RWPE1 (cell line): ENCODE data around the gene BTD.

ENCODE experiments used
- CTCF ChIA-PET: fragments of 350-600 bp; sonication (Branson Sonifier 250); formaldehyde crosslinking; extraction: SDS; loops from one replicate; lab custom pipeline; 2021; lab: Yijun Ruan, JAX
- POLR2A ChIA-PET: fragments of 400-600 bp; formaldehyde crosslinking; extraction: SDS; loops from one replicate; lab custom pipeline; 2020; ENCODE audit warnings: antibody characterized with exemption; ENCODE audit not compliant: low non-redundant PET; lab: Yijun Ruan, JAX
- DNase-seq: peaks from one replicate; pipeline ENCODE4 v3.0.0; 2012; ENCODE audit warnings: low spot score
- H3K27ac ChIP-seq: fragments of 450-650 bp; 2 replicates; pipeline ENCODE4 v1.5.1; 2017
- TF ChIP-seq, protein P1 (sequence below): fragments of 450-650 bp; conservative IDR thresholded peaks from 2 replicates; pipeline ENCODE4 v1.5.1; 2017; ENCODE audit warnings: low read depth, mild to moderate bottlenecking

BTD gene

DNA sequence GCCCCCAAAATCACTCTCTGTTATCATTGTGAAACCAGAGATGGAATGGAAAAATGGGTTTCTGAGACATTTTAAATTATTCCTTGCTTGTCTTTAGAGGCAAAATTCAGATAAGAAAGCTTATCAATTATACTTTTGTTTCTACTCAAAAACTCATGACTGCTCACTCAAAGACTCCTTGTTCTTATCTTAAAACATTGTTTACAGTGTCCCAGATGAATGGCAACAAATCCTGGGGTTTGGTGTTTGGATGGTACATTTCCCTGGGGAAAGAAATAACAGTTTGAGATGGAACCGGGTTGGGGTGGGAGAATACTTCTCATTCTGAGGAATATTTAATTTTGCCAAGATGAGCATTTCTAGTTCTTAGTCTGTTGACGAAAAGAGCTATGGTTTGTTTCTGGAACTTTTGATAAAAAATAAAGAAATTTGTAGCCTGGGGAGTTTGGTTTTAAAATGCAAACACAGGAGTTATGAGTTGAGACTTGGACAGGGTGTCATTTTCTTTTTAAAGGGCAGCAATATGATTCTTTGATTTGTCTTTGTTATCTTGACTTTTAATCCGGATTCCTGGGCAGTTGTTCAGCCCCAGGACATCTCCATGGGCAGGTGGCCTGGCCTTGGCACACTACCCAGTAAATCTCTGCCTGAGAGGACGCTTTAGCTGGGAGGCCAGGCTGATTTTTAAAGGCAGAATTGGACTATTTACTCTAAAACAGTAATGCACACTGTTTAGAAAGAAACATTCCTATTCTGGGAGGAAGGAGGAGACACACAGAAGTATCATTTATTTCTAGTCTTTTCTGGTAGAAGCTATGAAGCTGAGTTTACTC is 32.4 kb downstream of the BTD start:
- DNase-seq = no peak
- CTCF ChIA-PET = interaction anchor here (0.7 kb wide), 1 partner anchor 280 kb away, joined by 4 read pairs; no protein-coding TSS in a partner anchor
- no peak overlapping the region for H3K27ac ChIP-seq
- POLR2A ChIA-PET = no interaction called here
- TF ChIP-seq, protein P1, sequence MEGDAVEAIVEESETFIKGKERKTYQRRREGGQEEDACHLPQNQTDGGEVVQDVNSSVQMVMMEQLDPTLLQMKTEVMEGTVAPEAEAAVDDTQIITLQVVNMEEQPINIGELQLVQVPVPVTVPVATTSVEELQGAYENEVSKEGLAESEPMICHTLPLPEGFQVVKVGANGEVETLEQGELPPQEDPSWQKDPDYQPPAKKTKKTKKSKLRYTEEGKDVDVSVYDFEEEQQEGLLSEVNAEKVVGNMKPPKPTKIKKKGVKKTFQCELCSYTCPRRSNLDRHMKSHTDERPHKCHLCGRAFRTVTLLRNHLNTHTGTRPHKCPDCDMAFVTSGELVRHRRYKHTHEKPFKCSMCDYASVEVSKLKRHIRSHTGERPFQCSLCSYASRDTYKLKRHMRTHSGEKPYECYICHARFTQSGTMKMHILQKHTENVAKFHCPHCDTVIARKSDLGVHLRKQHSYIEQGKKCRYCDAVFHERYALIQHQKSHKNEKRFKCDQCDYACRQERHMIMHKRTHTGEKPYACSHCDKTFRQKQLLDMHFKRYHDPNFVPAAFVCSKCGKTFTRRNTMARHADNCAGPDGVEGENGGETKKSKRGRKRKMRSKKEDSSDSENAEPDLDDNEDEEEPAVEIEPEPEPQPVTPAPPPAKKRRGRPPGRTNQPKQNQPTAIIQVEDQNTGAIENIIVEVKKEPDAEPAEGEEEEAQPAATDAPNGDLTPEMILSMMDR = no peak

DNA sequence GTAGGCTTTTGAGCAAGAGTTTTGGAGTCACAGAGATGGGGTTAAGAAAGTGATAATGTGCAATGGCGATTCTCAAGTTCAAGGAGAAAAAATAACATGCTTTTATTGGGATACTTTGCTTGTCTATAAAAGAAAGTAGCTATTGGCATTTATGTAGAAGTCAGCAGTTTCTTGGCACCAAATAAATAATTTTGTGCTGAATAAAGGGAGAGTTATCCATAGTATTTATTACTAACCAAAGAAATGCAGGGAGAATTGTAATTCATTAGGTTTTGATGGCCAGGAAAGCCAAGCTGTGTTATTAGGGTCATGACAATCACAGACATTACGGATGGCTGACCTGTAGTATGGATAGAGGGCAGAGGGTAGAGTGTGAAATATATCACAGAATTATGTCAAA is 33.1 kb downstream of the BTD start:
- ChIA-PET POLR2A (no interaction called here), CTCF (interaction anchor here (0.7 kb wide), 1 partner anchor 281 kb away, joined by 4 read pairs; no protein-coding TSS in a partner anchor)
- H3K27ac ChIP-seq = no peak overlapping the region
- TF ChIP-seq, protein P1 = no peak
- DNase-seq = no peak

DNA sequence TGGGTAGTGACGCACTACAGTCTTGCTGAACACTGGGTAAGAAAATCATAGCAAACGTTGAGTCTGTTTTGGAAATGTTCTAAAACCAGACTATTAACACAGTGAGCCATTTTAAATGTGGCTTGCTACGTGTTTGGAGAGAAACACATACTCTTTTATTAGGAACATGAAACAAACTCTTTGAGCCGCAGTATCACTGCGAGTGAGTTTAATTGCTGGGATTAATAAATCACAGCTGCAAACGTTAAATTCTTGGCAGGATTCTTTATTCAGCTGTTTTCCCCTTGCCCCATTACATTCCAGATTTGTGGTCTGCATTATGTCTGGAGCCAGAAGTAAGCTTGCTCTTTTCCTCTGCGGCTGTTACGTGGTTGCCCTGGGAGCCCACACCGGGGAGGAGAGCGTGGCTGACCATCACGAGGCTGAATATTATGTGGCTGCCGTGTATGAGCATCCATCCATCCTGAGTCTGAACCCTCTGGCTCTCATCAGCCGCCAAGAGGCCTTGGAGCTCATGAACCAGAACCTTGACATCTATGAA is 33.6 kb downstream of the BTD start:
- CTCF ChIA-PET = no interaction called here
- H3K27ac ChIP-seq = peak overlapping the region; percentile 86
- TF ChIP-seq, protein P1 = no peak
- POLR2A ChIA-PET = no interaction called here
- no peak for DNase-seq

DNA sequence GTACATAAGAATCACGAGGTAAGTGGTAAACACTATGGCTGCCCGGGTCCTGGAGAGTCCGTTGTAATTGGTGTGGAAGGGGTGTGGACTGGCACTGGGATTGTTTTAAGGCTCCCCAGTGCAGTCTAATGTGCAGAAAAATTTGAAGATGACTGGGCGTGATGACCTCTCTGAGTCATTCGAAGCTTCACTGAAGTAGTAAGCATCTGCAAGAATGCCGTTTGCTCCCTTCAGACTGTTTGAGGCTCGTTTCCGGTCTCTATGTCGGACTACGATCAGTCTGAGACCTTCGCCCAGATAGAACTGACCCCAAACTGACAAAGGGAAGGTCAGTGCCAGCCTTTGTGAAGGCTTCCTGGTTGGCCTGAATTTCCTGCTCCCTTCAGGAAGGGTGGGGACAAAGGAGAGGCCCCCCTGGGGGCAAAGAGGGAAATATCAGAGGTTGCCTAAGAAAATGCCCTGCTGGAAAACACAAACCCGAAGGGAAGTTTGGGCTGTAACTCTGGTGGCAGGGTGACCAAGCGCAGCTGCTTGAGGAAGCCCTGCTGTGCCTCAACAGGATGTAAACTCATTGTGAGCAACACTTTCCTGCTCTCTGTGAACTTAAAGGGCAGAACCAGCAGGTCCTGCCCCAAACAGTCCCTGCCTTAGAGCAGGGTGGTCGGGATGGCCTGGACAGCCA is 34.6 kb downstream of the BTD start:
- TF ChIP-seq, protein P1 = no peak
- DNase-seq = peak; percentile 60
- peak overlapping the region; percentile 86 for H3K27ac ChIP-seq
- ChIA-PET CTCF (interaction anchor here (0.6 to 0.7 kb wide), 3 partner anchors 95 to 531 kb away, joined by 3 to 9 read pairs (median 4); no protein-coding TSS in a partner anchor), POLR2A (no interaction called here)

DNA sequence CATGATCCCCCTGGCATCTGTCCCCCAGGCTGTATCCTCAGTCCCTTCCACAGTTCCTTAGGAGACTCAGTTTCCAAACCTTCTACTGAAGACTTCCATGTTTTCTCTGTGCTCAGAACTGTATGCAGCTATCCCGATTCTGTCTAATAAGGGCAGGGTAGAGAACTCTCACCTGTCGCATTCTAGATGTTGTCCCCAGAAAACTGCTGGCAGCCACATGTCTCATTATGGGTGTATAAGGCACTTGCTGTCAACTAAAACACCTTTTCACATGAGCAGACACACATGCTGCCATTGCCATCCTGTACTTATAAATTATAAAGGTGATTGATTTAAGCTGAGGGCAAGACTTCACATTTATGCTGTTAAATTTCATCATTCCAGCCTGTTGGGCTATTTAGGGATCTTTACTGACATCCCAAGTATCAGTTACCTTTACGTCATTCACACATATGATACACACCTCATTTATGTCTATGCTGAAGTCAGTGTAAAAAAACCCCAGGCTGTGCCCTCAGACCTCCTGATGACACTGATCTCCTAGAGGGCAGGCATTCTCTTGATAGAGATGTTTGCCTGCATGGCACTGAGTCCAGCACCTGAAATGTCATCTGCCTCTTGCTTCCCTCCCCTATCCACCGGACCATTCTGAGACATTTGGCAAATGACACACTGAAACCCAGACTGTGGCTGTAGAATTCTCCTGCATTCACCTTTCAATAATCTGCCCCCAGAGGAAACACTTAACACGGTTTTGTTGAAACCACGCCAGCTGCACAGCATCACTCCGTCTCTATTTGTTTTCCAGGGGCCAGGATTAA is 35.8 kb downstream of the BTD start:
- CTCF ChIA-PET = no interaction called here
- POLR2A ChIA-PET = no interaction called here
- TF ChIP-seq, protein P1 = no peak
- peak overlapping the region; percentile 86; the same call in 1 of the 2 replicates for H3K27ac ChIP-seq
- DNase-seq = no peak
